ENCODE measurements around the gene ARL5B.

Gene ARL5B

GRCh38 chr10:18718991-18719390, 59.8 kb downstream of the ARL5B start:
- no peak for DNase-seq

- no peak for DNase-seq
Measured at GRCh38 chr10:18719811-18720210, 60.6 kb downstream of the ARL5B start.

GRCh38 chr10:18721067-18721466, 61.8 kb downstream of the ARL5B start:
- no peak for DNase-seq

DNA sequence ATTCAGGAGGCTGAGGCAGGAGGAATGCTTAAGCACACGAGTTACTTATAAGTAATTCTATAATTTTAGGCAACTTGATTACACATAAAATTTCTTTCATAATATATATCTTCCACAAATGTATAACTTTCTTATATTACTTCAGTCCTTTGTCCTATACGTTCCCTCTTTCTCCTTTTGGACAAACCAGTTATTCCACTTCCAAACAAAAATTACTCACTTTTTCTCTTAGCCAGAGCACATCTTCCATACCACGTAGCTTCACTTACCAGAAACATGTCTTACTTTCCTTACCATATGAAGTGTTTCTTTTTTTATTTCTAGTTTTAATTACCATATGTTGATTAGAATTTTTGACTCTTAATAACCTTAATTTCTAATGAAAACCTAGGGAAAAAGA, 64.6 kb downstream of the ARL5B start:
- no peak for DNase-seq
